ENCODE results near the gene SLC26A1. TPM values are rescaled to one million over a fixed set of nuclear protein-coding genes. Genes with fewer than 3 reads are reported as not detected.

SLC26A1 gene
- total and polyA plus RNA-seq, 8 donors = 0.35 to 8.6 (median 5.2) TPM

GRCh38 chr4:971666-972500, 21.3 kb downstream of the SLC26A1 start:
- Histone ChIP-seq H3K27me3 (peaks cover 0 to 5% of the 10 kb centered on the region in 2 donors), H3K9me3 (no peaks in the 10 kb centered on the region), H3K4me1 (peaks cover 12 to 29% of the 10 kb centered on the region in 2 donors), H3K27ac (no peak overlapping the region), H3K4me3 (peak overlapping the region; percentile 65 to 71), H3K36me3 (peaks cover 0 to 9% of the 10 kb centered on the region in 2 donors)
- no peak for TF ChIP-seq CTCF (IDR thresholded peaks at IDR 0.05)
- ATAC-seq (no peak), DNase-seq (peak in 1 of 4 donors; percentile 72)
- intact Hi-C loops (cut with DNase I) = no loop called here

DNA sequence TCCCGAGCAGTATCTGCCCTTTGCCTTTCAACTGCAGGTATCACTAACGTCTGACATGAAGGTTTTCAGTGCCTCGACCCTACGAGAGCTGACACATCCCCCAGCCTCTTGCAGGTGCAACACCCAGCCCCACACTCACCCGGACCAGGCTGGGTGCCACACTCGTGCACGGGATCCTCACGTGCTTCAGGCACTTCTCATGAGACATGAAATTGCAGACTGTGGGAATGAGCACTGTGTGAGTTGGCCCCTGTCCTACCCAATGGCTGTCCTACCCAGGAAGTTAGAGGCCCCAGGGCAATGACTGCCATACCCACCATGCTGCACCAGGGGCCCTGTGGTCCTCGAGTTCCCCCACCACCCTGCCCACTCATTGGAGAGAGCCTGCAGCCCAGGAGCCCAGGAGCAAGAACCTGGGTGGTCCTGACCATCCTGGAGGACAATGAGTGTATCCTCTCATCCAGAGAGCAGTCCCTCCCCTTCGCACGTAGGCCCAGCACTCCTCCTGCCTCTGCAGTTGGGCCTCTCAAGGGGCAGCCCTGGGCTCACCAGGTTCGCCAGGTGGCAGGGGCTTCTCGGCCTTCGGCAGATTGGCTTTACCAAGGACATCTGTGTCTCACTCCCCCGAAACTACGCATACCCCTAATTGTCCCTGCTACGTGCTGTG, 22.2 kb downstream of the SLC26A1 start:
- peaks cover 12 to 29% of the 10 kb centered on the region in 2 donors for H3K4me1 ChIP-seq
- intact Hi-C loops (cut with DNase I) = no loop called here

DNA sequence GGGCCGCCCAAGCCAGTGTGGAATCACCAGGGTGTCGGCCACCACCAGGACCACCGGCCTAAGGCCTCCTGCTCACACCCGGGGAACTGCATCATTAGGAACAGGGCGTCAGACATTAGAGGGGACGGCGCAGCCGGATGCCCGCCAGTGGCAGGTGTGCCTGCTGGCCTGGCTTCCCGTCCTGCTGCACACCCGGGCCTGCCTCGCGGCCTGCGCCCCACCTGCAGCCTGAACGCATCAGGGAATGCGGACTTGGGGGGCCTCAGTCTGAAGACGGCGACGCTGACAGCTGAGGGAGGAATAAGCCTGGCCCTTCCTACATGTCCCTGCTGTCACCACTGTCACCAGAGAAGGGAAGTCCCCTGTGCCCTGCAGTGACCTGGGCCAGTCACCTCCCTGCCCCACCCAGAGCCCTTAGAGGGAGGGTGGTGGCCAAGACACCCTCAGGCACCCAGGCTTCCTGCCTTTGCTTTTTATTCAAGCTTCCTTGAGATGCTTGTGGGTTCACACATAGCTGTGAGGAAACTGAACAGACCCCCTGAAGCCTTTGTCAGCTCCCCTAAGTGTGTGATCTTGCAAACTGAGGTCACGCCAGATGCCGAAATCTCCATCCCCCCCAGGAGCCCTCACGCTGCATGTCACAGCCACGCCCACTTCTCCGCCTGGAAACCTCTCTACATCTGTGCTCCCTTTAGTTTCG, 23.0 kb downstream of the SLC26A1 start:
- no peak for TF ChIP-seq CTCF (IDR thresholded peaks at IDR 0.05)
- H3K4me1 ChIP-seq = peaks cover 12 to 29% of the 10 kb centered on the region in 2 donors
- peaks cover 0 to 5% of the 10 kb centered on the region in 2 donors for H3K27me3 ChIP-seq
- H3K9me3 ChIP-seq = no peaks in the 10 kb centered on the region
- intact Hi-C loops (cut with DNase I) = no loop called here
- H3K36me3 ChIP-seq = peaks cover 0 to 26% of the 10 kb centered on the region in 2 donors
- DNase-seq (peak in 1 of 4 donors; percentile 79), ATAC-seq (no peak)
- no peak overlapping the region for H3K27ac ChIP-seq
- H3K4me3 ChIP-seq = no peak overlapping the region

More for the DNA sequence above, 22.2 kb downstream of the SLC26A1 start:
- H3K9me3 ChIP-seq = no peaks in the 10 kb centered on the region
- H3K4me3 ChIP-seq = no peak overlapping the region
- peaks cover 0 to 5% of the 10 kb centered on the region in 2 donors for H3K27me3 ChIP-seq
- ATAC-seq (no peak), DNase-seq (peak in 1 of 4 donors; percentile 53)
- no peak overlapping the region for H3K27ac ChIP-seq
- peaks cover 0 to 18% of the 10 kb centered on the region in 2 donors for H3K36me3 ChIP-seq
- TF ChIP-seq CTCF (IDR thresholded peaks at IDR 0.05) = no peak

DNA sequence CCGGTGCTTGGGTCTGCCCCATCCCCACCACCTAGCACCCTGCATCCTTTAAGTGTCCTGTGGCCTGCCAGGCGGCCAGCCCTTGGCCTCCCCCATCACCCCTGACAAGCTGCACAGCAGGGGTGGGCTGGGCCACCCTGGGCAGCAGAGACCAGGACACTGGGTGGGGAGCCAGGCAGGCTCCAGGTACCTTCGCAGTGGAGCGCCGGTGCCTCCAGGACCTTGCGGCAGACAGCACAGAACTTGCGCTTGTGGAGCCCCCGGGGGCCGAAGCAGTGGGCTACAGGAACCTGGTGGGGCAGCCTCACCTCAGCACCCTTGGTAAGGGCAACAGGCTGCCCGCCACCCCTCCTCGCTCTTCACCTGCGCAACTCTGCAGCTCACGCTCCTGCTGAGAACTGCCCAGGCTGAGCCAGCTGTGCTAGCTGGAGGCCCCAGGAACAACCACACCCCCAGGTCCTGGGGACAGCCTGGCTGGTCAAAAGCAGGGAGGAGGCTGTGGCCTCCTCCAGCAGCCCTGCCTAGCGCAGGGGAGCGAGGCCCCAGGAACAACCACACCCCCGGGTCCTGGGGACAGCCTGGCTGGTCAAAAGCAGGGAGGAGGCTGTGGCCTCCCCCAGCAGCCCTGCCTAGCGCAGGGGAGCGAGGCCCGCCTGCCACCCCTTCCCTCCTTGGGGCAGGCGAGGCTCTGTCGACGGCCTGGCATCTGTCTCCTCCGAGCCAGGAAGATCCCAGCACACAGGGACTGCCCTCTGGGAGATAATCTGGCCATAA, 24.4 kb downstream of the SLC26A1 start:
- no peak for TF ChIP-seq CTCF (IDR thresholded peaks at IDR 0.05)
- intact Hi-C loops (cut with DNase I) = no loop called here
- no peak overlapping the region for H3K4me3 ChIP-seq
- DNase-seq (peak in 1 of 4 donors; percentile 65), ATAC-seq (no peak)
- H3K36me3 ChIP-seq = peaks cover 0 to 40% of the 10 kb centered on the region in 2 donors
- H3K4me1 ChIP-seq = peaks cover 12 to 26% of the 10 kb centered on the region in 2 donors
- no peaks in the 10 kb centered on the region for H3K9me3 ChIP-seq
- peaks cover 0 to 5% of the 10 kb centered on the region in 2 donors for H3K27me3 ChIP-seq
- H3K27ac ChIP-seq = no peak overlapping the region
